Prostate gland (tissue), 2 donors: ENCODE measurements around the gene STK10.

Source experiments
- POLR2A ChIP-seq: fragments of 450-650 bp; IDR thresholded peaks from one replicate; pipeline ENCODE4 v1.6.1; 2016; ENCODE audit warnings: antibody characterized with exemption, mild to moderate bottlenecking
- POLR2AphosphoS5 ChIP-seq: sonication (generic); formaldehyde crosslinking; IDR thresholded peaks from one replicate; pipeline ENCODE4 v1.6.1; 2017; ENCODE audit warnings: antibody characterized with exemption
- TF ChIP-seq, protein P1 (sequence below), 4 experiments: fragments of 200-600 bp in 2 of 4; fragments of 450-650 bp in 2 of 4; sonication (generic) in 2 of 4; IDR thresholded peaks; 1 replicate in 3 of 4; 2 replicates in 1 of 4; pipeline ENCODE4 v1.5.1; 2016 to 2019; ENCODE audit warnings: antibody characterized with exemption in 4 of 4, mild to moderate bottlenecking in 2 of 4, moderate library complexity in 2 of 4

- TF ChIP-seq POLR2A, result no peak
- TF ChIP-seq POLR2AphosphoS5, result no peak
- TF ChIP-seq, protein P1, sequence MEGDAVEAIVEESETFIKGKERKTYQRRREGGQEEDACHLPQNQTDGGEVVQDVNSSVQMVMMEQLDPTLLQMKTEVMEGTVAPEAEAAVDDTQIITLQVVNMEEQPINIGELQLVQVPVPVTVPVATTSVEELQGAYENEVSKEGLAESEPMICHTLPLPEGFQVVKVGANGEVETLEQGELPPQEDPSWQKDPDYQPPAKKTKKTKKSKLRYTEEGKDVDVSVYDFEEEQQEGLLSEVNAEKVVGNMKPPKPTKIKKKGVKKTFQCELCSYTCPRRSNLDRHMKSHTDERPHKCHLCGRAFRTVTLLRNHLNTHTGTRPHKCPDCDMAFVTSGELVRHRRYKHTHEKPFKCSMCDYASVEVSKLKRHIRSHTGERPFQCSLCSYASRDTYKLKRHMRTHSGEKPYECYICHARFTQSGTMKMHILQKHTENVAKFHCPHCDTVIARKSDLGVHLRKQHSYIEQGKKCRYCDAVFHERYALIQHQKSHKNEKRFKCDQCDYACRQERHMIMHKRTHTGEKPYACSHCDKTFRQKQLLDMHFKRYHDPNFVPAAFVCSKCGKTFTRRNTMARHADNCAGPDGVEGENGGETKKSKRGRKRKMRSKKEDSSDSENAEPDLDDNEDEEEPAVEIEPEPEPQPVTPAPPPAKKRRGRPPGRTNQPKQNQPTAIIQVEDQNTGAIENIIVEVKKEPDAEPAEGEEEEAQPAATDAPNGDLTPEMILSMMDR (IDR thresholded peaks at IDR 0.05), result no peak
These were observed 14.4 kb downstream of the STK10 start for GRCh38 chr5:172173564-172174153.
